HG03039 (cell line): ENCODE results near the gene CFI.

Experiments
- ATAC-seq: cut with Tn5 transposase; IDR thresholded peaks from one replicate; pipeline ENCODE4 v1.9.1; 2021; ENCODE audit warnings: mild to moderate bottlenecking, moderate library complexity; ENCODE audit not compliant: unreplicated experiment

The CFI gene

GRCh38 chr4:109733728-109734127 lies 68.1 kb downstream of the CFI start:
- no peak for ATAC-seq

DNA sequence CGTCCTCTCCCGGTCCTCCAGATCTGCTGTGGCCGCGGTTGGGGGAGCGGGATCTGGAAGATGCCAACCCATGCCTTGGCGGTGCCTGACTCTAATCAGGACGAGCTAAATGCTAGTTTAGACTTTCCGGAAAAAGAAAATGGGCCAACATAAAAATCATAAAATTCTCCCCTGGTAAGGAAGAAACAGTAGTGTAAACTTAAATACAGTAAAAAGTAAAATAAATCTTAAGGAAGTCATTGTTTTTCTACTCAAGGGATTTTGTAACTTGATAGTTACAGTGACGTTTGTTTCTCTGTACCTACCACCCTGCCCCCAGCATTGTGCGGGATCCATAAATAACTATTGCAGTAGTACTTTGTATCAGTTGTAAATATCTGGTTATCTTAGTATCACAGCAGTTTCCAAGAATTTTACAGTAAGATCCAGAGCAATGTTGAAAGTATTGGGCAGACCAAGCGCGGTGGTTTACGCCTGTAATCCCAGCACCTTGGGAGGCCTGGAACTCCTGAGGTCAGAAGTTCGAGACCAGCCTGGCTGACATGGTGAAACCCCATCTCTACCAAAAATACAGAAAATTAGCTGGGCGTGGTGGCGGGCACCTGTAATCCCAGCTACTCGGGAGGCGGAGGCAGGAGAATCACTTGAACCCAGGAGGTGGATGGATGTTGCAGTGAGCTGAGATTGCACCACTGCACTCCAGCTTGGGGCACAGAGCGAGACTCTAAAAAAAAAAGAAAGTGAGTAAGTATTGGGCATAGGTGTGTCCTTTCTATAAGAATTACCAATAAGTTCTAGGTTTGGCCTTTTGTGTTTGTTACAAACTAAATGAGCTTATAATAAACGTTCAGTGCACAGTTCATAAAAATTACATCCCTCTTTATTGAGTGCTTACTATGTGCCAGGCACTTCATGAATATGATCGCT lies 70.9 kb downstream of the CFI start:
- no peak for ATAC-seq

- peak; percentile 83 for ATAC-seq
Measured at GRCh38 chr4:109729718-109730618, 71.8 kb downstream of the CFI start, which contains the start of gene PLA2G12A. PLA2G12A (minus strand) TSS chr4:109730070; CDS start chr4:109729809, 261 bp downstream.

DNA sequence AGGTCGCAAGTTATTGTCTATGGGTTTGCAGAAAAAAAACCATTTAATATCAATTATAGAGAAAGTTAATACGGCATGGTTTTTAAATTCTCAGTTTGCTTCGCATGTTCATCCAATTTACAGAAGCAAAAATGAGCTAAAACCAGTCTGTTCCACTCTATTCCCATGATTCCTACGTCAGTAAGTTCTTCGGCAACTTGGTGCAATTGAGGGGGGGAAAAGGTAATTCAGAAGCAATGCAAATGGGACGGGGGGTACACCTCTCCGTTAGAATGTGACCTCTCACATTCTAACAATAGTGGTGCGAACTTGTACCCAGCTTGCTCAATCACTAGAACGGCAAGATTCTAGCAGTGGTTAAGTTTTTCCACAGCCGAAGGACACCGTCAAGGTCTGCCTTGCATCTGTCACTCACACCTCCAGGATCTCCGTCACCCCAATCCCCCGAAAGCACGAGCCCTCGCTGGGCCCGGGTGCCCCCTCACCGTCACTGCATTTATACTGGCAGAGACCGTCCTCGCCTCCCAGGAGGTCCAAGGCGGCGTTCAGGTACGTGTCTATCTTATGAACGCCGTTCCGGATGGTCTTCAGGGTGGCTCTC lies 72.6 kb downstream of the CFI start:
- ATAC-seq: no peak

DNA sequence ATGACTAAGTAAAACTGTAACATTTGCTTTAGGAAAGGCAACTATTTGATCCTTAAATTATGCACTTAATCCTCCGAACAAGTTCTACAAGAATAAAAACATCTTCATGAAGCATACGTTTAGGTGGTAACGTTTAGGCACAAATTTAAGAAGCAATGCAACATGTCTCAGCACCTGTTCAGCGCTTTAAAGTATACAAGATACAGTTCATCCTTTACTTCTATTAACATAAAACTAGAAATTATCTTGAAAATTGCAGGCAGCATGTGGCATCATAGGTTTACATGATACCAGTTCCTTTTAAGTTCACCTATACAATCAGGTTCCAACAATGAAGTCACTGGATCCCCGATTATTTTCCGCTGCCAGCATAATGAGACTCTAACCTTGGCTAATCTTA lies 73.4 kb downstream of the CFI start:
- no peak for ATAC-seq

DNA sequence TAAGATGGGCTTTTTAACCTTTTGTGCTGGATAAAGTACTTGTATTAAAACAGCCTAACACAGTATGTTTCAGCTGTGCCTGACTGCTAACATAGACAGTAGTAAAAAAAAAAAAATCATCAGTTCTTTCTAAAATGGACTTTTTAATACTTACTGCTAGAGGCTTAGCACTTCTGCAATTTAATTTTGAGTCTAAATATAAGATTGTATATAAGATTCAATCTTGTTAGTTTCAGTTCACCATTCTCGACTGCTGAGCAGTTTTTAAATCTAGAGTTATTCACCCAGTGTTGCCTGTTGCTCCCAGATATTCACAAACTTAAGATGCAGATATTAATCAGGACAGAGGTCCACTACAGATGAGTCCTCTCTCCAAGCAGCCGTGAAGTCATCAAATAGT lies 78.7 kb downstream of the CFI start:
- ATAC-seq: no peak

DNA sequence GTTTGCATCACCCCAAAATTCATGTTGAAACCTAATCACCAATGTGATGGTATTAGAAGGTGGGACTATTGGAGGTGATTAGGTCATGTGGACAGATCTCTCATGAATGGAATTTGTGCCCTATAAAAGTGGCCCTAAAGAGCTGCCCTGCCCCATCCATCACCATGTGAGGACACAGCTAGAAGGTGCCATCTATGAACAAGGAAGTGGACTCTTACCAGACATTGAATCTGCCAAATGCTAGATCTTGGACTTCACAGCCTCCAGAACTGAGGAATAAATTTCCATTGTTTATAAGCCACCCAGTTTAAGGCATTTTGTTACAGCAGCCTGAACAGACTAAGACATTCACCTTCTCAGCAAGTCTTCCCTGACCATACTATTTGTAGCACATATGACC lies 79.4 kb downstream of the CFI start:
- no peak for ATAC-seq

- no peak for ATAC-seq
Measured at GRCh38 chr4:109721033-109721432, 80.8 kb downstream of the CFI start.

GRCh38 chr4:109719604-109720003 lies 82.2 kb downstream of the CFI start:
- ATAC-seq: no peak

DNA sequence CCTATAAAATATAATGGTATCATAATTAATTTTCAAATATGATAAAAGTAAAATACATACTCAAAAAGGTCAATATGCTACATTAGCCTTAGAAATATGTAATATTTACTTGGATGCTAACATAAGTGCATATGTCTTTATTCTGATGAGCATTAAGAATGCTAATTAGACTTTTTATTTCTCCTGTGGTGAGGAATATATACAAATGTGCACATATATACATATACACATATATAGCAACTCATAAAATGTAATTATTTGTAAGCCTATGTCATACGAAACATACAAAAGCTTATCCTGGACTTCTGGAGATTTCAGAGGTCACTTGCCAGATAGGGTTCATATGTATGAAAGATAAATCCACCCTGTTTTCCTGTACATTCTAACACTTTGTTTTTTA lies 83.0 kb downstream of the CFI start:
- no peak for ATAC-seq

DNA sequence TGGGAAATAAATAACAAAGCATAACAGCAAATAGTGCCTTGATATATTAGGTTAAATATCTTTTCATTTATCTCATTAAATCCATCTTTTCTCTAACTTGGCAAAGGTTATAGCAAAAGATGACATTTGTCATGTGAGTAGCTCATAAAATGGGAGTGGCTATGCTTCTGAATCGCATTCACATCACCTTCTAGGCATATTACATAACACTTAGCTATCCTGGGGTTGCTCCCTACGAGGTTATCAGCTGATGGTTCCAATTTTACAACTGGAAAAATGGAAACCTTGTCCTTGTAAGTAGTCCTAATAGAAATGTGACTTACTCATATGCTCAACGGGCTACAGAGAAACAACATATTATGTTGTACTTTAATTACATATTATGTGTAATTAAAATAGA lies 88.3 kb downstream of the CFI start:
- ATAC-seq: no peak

DNA sequence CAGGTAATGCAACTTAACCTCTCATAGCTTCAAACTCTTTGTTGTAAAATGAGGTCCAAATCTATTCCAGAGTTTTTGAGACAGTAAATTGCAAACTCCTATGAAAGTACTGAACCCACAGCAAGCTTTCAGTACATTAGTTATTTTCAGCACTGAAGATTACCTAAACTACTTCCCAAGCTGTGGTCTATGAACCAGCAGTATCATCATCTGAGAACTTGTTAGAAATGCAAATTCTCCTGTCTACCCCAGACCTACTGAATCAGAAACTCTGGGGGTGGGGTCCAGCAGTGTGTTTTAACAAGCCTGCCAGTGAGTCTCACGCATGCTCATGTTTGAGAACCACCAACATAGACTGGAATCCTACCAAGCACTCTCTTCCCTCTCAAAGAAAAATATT lies 92.8 kb downstream of the CFI start:
- peak; percentile 97 for ATAC-seq

GRCh38 chr4:109708435-109708834 lies 93.4 kb downstream of the CFI start:
- ATAC-seq: no peak

GRCh38 chr4:109703664-109704361 lies 98.0 kb downstream of the CFI start:
- ATAC-seq: no peak

DNA sequence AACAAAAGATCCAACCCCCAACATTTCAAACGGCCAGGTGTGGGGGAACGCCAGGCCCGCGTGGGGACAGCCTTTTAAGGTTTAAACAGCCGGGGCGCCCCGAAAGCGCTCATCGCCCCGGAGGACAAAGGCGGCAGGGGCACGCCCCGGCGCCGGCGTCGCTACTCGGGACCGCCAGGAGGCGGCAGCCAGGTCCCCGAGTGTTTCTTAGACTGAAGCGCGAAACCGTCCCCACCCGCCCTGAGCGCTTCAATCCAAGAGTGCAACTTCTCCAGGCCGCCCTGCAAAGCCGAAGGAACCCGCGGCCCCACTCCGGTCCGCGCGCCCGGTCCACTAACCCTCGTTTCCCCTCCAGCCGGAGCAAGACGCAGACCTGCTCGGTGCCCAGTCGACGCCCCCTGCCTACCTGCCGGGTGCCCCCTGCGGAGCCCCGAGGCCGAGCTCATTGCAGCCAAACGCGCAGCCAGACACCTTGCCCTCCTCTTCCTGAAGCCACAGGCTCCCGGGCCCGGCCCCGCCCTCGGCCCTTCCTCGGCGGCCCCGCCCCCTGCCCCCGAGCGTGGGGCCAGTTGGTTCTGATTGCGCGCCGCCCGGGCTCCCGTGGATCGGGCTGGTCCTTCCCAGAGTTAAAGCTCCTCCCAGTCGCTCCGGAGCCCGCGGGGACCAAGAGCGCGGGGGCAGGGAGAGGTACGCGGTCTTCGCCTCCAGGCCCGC lies 98.7 kb downstream of the CFI start, which contains the start of gene CASP6:
CASP6 (minus strand) TSS at position 496 of the 714 bp plus-strand sequence; CDS start at position 446, 50 bp downstream.
- ATAC-seq: peak; percentile 64

- no peak for ATAC-seq
Measured at GRCh38 chr4:109701566-109702410, 100.0 kb downstream of the CFI start.

DNA sequence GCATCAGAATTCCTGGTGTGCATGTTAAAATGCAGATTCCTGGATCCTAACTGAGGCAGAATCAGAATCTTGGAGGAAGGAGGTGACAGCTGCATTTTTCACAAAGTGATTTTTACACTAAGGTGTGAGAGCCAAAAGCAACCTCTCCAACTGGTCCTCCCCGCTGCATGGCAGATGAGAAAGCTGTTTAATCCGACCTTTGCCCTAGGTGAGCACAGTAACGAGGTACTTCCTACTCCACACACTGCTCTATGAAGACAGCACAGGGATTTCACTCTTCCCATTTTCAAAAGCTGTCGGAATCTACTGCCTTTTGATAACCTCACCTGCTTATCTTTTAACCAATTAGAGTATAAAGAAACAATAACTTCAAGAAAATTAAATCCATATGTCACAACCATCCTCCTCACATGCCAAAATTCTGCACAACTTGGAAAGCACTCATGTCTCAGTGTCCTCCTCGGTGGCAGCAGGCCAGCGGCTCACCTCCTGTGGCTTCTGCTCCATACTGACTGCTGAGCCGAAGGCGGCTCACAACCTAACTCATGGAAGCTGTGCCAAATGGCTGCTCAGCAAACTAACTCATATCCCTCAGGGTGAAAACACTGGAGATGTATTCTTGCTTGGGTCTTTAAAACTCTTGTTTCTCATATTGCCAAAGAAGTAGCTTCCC lies 102.1 kb downstream of the CFI start:
- ATAC-seq: no peak

GRCh38 chr4:109698656-109699055 lies 103.1 kb downstream of the CFI start:
- ATAC-seq: no peak
